Jurkat, Clone E6-1 (cell line): ENCODE measurements around the gene CX3CL1.
"Not testable (repeated sequence)": the region's sequence is repeated elsewhere in the genome, so short reads cannot be mapped to it uniquely, and the experiment has no call there.

ENCODE experiments used
- DNase-seq: peaks from one replicate; pipeline ENCODE4 v3.0.0-alpha.2; 2011; ENCODE audit warnings: low read depth, low spot score
- H3K4me3 ChIP-seq: 2 replicates; pipeline ENCODE4 v1.5.1; 2011; ENCODE audit warnings: mild to moderate bottlenecking, low read length, control low read depth, moderate library complexity

CX3CL1 gene

DNA sequence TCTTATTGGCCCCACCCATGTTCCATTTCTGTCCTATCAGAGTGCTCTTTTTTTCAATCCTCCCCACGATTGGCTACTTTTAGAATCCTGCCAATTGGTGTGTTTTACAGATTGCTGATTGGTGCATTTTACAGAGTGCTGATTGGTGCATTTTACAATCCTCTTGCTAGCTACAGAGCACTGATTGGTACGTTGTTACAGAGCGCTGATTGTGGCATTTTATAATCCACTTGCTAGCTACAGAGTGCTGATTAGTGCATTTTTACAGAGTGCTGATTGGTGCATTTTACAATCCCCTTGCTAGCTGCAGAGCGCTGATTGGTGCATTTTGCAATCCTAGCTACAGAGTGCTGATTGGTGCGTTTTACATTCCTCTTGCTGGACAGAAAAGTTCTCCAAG lies 22.7 kb downstream of the CX3CL1 start:
- no peak overlapping the region for H3K4me3 ChIP-seq
- no peak for DNase-seq

GRCh38 chr16:57396786-57397185 lies 24.5 kb downstream of the CX3CL1 start:
- no peak overlapping the region for H3K4me3 ChIP-seq
- DNase-seq: no peak

DNA sequence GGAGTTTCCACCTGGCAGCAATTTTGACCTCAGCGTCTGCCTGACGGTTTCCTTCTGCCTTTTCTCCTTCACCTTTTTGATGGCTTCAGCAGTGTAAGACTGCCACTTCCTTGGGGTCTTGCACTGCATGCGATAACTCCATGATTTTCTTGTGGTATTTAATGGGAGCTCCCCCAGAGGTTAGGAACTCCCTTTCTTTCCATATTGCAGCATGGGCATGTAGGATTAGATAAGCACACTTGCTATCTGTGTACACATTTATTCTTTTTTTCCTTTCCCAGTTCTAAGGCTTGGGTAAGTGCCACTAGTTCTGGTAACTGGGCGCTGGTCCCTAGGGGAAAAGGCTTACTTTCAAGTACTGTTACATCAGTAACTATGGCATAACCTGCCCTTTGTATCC lies 25.2 kb downstream of the CX3CL1 start:
- not testable (repeated sequence) for DNase-seq, H3K4me3 ChIP-seq

DNA sequence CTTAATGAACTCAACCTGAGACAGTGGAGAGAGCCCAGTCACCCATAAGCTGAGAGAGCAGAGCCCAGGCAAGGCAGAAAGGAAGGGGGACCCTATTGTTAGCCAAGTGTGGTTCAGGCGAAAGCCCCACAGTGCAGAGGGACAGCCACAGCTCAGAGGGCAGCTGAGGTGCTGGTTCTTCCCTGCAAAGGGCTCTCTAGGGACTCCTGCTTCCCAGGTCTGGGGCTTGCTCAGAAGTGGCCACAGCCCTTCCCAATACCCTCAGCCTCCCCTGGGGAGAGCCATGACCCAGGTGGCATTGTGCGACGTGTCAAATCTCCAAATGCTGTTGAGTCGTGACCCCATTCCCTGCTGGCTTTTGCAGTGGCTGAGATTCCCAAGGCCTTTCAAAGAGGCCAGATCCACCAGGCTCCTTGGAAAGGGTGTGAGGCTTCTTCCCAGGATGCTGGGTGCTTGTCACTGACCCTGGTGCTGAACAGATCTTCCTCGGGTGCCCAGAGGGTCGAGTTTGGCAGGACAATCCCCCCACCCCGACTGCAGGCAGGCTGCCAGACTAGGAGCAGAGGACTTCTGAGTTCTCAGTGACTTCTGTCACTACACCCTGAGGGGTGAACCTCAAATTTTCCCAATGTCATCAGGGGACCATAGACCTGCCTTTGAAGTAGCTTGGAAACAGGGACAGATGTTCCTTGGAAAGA lies 29.8 kb downstream of the CX3CL1 start:
- DNase-seq: no peak
- H3K4me3 ChIP-seq: no peak overlapping the region

- H3K4me3 ChIP-seq: no peak within 1 kb of the TSS
- no peak for DNase-seq
Measured at GRCh38 chr16:57403965-57404817, 31.9 kb downstream of the CX3CL1 start, which contains the start of gene CCL17. Gene CCL17, plus strand, starts transcription at chr16:57404767. Its CDS starts 9,166 bp downstream, at chr16:57413933.

DNA sequence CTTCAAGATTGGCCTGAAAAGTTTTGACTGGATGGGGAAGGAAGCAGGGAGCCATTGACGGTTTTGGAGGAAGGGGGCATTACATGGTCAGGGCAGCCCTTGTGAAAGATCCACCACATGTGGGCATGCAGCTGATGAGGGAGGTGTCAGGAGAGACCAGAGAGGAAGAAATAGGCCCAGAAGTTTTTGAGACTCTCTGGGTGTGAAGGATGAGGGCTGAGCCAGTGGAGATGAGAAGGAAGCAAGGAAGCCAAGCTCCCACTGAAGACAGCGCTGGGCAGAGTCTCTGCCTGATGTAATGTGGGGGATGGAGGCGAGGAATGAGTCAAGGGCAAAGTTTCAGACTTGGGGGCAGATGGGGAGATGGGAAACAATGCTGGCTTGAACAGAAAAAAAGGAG lies 32.8 kb downstream of the CX3CL1 start:
- no peak overlapping the region for H3K4me3 ChIP-seq
- DNase-seq: no peak

DNA sequence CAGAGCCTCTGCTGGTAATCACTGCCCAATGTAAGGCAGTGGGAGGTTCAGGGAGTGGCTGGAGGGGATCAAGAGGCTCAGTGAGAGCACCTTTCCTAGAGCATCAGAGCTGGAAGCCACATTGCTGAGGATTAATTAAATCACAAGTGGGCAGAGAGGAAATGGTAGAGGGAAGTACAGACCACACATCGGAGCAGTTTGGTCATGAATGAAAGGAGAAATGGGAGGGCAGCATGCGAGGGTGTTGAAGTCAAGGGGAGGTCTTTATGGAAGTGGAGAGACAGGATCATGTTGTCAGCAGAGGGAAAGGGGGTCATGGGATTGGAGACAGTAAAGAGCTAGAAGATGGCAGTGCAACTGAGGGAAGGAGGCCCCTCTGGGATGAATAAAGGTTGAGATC lies 34.6 kb downstream of the CX3CL1 start:
- no peak overlapping the region for H3K4me3 ChIP-seq
- DNase-seq: no peak

GRCh38 chr16:57407521-57408353 lies 35.4 kb downstream of the CX3CL1 start:
- no peak for DNase-seq
- no peak overlapping the region for H3K4me3 ChIP-seq

- no peak overlapping the region for H3K4me3 ChIP-seq
- no peak for DNase-seq
Measured at GRCh38 chr16:57409065-57409464, 36.8 kb downstream of the CX3CL1 start.

DNA sequence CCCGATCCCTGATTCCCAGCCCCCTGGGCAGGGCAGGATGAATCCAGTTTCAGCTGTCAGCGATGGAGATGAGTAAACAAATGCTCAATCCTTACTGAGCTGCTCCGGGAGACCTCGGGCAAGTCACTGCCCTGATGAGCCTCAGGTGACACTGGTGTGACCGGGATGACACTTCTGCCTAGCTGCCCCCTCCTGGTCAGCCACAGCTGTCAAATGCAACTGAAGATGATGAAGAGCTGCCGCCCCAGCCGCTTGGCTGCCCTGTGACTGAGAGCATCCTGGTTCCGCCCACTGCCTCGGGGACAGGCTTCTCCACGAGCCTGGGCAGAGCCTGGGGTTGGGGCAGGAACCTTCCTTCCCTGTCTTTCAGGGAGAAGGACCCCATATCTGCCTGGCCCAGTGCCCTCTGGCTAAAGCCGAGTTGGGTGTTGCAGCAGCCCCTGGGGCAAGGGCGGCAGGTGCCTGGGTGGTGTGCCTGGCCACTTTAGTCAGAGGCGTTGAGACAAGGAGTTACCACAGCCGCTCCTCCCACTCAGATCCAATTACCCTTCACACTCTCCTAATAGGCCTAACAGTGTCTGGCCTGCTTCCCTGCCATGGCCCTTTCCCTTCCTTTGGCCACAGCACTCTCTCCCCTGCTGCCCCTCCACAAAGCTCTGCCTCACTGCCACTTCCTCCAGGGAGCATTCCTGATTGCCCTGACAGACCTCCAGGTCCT lies 37.7 kb downstream of the CX3CL1 start:
- H3K4me3 ChIP-seq: no peak overlapping the region
- DNase-seq: no peak

- H3K4me3 ChIP-seq: no peak overlapping the region
- DNase-seq: no peak
Measured at GRCh38 chr16:57411362-57411976, 39.2 kb downstream of the CX3CL1 start.

DNA sequence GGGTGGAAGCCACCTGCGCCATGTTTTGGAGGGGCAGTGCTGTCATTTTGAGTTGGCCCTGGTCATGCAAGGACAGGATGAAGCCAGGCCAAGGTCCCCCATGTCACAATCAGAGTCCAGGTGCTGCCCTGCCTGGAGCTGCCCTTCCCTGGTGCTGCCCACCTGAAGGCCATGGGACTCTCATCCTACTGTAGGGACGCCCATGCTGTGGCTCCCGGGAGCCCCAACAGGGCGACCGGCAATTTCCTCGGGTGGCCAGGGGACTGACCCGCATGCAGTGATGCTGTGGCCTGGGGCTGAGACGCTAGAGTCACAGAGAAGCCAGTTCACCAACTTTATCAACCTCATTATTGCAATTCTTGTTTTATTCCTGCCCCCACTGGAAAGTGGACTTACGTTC lies 40.3 kb downstream of the CX3CL1 start:
- DNase-seq: no peak
- no peak overlapping the region for H3K4me3 ChIP-seq

- no peak overlapping the region for H3K4me3 ChIP-seq
- DNase-seq: no peak
Measured at GRCh38 chr16:57413301-57413730, 41.0 kb downstream of the CX3CL1 start.

DNA sequence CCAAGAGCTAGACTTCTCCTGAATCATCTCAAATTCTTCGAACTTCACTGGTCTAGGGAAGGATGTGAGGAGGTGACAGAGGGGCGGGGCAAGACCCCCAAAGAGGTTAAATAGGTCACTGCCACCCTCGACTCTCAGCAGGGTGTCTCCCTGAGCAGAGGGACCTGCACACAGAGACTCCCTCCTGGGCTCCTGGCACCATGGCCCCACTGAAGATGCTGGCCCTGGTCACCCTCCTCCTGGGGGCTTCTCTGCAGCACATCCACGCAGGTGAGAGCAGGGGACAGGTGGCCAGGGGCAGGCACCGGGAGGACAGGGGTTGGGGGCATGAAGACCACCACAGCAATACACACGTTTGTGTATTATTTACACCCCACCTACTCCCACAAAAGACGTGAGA lies 41.4 kb downstream of the CX3CL1 start:
- no peak overlapping the region for H3K4me3 ChIP-seq

DNA sequence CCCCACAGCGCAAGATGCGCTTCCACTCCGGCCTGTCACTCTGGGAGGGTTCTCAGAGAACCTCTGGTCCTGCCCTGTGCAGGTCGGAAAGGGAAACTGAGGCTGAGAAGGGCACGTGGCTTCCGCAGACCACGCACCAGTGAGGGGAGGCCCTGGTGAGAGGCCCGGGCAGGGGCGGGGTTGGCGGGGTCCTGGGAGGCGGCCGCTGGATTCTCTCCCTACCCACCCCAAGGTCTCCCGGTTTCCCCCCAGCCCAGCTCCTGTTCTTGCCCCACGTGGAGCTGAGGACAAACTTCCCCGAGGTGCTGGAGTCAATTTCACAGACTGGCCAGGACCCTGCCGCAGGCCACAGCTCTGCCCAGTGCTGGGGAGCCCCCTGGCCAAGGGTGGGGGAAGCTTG lies 43.8 kb downstream of the CX3CL1 start:
- DNase-seq: no peak
- no peak overlapping the region for H3K4me3 ChIP-seq

More for the DNA sequence above, 41.4 kb downstream of the CX3CL1 start:
- DNase-seq: no peak

- DNase-seq: no peak
- no peak overlapping the region for H3K4me3 ChIP-seq
Measured at GRCh38 chr16:57419506-57419905, 47.2 kb downstream of the CX3CL1 start.

DNA sequence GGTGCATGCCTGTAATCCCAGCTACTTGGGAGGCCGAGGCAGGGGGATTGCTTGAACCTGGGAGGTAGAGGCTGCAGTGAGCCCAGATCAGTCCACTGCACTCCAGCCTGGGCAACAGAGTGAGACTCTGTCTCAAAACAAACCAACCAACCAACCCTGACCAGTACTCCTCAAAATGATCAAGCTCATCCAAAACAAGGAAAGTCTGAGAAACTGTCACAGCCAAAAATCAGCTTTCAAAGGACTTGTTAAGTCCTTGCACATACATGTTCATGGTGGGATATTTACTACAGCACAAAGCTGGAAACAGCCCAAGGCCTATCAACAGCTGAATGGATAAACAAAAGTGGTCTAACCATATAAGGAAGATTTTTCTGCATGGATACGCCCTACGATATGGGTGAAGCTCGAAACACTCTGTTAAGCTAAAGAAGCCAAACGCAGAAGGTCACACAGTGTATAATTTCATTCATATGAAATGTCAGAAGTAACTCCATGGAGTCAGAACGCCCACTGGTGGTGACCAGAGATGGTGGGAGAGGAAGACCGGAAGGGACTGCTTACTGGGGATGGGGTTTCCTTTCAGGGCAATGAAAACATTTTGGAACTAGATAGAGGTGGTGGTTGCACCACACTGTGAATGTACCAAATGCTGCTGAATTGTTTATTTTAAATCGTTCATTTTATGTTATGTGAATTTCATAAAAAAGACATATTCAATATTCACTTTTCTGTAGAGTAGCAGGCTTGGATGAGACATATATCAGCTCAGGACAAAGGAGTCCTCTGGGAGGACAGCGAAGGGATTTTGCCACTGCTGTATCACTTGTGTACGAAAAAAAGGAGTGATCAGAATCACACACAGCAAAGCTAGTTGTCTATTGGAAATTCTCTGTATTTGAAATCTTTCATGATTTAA lies 50.0 kb downstream of the CX3CL1 start:
- no peak overlapping the region for H3K4me3 ChIP-seq
- DNase-seq: no peak

GRCh38 chr16:57423152-57423551 lies 50.9 kb downstream of the CX3CL1 start:
- no peak for DNase-seq
- H3K4me3 ChIP-seq: no peak overlapping the region
